ENCODE data around the gene SERPINA5.
"Not testable (repeated sequence)": the region's sequence is repeated elsewhere in the genome, so short reads cannot be mapped to it uniquely, and the experiment has no call there.

SERPINA5 gene

DNA sequence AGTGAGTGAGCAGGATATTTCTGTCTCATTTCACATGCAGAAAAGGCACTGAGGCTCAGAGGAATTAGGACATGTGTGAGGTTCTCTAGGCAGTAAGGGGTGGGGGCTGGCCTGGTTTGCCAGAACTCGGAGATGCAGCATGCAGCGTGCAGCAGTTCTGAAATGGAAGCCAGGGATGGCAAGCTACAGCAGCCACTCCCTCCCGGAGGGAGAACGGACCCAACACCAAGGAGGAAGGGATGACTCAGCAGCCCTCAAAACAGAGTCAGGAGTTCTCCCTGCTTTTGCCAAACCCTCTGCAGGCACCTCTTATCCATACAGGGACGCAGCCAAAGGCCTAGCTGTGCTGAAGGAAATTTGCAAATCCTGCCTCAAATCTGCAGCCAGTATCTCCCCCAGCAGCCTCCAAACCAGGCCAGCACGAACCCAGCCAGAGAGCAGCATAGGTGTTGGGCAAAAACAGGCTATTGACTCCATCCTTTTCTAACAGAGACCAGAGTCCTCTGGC is 20.7 kb downstream of the SERPINA5 start:
- DNase-seq = no peak

DNA sequence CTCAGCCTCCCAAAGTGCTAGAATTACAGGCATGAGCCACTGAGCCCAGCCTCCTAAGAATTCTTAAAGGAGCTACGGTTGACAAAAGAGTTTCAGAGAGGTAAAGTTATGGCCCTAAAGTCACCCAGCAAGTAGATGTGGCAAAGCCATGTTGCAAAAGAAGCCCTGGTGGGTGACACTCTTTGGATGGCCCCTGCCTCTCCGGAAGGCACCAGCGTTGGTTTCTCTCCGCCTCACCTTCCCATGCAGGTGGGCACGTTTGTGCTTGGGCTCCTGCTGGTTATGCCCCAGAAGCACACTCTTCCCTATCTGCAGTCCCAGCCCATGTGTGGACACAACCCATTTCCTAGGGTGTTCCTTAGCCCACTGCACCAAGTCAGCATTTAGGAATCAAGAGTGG is 21.5 kb downstream of the SERPINA5 start:
- no peak for DNase-seq

DNA sequence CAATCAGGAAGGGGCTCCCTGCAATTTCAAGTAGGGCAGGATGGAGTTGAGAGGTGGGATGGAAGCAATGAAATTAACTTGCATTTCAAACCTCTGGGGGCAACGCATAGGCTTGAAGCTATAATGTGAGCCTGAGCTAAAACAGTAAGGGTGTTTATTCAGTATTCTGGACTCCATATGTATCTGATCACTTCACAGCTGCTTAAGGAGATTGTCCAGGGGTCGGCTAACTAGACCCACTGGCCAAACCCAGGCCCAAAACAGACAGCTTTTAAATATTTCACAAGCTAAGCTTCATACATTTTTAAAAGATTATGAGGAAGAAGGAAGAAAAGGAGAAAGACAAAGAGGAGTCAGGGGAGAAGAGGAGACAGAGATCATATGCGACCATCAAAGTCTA is 24.1 kb downstream of the SERPINA5 start:
- DNase-seq = no peak

DNA sequence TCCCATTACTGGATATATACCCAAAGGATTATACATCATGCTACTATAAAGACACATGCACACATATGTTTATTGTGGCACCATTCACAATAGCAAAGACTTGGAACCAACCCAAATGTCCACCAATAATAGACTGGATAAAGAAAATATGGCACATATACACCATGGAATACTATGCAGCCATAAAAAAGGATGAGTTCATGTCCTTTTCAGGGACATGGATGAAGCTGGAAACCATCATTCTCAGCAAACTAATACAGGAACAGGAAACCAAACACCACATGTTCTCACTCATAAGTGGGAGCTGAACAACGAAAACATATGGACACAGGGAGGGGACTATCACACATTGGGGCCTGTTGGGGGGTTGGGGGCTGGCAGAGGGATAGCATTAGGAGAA is 27.7 kb downstream of the SERPINA5 start:
- not testable (repeated sequence) for DNase-seq

DNA sequence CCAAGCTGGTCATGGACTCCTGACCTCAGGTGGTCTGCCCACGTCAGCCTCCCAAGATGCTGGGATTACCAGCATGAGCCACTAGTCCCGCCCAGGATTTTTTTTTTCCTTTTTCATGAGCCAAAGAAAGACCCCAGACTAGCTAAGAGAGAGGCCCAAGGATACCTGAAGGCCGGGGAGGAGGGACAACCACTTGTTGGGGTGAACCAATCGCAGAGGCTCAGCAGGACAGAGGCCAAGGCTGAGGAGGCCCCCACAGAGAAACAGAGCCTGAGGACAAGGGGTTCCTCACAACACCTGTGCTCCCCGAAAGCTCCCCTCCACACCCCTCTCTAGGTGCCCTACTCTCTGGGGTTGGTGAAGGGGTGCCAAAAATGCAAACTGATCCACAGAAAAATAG is 30.0 kb downstream of the SERPINA5 start:
- DNase-seq = no peak

DNA sequence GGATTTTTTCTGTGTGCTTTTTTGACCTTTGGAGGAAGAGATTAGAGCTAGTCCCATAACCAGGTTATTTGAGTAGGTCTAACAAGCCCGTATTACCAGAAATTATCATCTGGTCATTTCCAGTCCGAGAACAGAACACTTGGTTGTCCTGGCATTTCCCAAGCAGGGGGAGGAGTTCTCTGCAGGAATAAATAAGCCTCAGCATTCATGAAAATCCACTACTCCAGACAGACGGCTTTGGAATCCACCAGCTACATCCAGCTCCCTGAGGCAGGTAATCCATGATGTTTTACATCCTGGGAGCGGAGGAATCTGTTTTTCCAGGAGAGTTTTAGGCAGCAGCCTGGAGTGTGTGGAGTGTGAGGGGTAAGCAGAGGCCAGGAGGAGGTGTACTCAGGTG is 30.9 kb downstream of the SERPINA5 start, which contains the start of gene SERPINA3:
SERPINA3 (plus strand) TSS at position 218 of the 400 bp plus-strand sequence. CDS start 2,051 bp downstream, outside the sequence.
- no peak for DNase-seq

DNA sequence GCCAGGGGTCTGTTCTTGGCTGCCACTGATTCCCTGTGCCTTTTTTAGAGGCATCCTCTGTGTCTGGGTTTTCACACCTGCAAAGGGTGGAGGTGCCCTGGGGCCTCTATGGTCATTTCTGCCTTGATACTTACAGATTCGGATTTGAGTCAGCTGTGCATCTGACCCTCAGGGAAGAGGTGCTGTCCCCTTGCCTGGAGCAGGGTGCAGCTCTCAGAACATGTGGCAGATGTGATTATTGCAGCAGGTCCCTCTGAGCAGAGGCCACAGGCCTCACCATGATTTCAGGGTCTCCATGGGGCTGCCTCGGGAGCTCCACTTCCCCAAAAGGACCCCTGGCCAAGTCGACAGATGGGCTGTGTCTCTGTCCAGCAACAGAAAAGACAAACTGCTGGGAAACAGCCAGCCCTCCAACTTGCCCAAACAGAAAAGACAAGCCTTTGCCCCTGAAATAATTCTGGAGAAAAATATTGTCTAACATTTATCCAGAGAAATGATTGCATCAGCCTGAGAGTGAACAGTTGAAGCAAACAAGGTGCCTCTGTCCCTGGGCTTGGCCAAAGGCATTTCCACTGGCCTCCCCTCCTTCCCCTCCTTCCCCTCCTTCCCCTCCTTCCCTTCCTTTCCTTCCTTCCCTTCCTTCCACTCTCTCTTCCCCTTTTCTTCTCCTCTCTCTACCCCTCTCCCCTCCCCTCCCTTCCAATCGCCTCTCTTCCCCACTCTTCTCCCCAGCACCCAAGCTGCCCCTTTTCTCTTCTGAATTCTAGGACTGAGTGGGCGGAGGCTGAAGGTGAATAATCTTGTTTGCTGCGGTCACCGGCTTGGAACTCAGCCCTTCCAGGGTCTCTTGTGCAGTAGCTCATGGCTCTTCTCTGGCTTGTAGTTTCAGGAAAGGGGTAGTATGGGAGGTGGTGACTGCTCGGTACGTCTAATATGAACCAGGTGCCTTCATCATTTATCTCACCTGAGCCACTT is 31.6 kb downstream of the SERPINA5 start:
- DNase-seq = no peak

DNA sequence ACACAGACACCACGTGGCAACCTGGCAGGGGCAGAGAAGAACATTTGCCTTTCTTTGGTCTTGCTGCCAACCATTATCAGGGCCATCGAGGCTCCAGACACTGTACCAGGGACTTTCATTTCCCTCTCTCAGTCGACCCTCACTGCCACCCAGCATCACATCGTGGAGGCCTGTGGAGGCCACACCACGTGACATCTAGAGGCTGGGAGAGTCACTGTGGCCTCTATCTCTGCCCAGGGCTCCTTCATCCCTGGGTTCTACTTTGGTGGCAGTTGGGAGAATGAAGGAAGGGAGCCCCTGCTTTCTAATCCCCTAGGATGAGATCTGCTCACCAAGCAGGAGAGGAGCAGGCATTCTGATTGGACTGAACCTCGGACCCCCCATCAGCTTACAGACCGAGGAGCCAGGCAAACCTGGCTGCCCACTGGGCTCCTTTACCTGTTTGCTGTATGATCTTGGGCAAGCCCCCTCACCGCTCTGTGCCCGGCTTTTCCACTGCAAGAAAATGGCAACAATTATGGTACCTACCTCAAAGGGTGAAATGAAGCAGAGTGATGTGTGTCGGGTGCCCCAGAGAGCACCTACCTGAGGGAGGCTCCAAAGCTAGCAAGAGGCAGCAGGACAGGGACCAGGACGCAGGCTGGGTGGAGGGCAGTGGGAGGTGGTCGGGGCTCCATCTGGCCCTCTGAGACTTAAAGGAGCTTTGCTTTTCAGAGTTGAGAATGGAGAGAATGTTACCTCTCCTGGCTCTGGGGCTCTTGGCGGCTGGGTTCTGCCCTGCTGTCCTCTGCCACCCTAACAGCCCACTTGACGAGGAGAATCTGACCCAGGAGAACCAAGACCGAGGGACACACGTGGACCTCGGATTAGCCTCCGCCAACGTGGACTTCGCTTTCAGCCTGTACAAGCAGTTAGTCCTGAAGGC is 32.8 kb downstream of the SERPINA5 start:
- no peak for DNase-seq

DNA sequence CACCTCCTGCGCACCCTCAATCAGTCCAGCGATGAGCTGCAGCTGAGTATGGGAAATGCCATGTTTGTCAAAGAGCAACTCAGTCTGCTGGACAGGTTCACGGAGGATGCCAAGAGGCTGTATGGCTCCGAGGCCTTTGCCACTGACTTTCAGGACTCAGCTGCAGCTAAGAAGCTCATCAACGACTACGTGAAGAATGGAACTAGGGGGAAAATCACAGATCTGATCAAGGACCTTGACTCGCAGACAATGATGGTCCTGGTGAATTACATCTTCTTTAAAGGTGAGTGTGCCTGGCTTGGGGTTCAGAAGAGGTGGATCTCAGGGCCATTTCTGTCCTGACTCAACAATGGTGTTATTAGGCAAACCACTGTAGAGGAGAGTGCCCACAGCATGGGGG is 33.6 kb downstream of the SERPINA5 start:
- DNase-seq = no peak

DNA sequence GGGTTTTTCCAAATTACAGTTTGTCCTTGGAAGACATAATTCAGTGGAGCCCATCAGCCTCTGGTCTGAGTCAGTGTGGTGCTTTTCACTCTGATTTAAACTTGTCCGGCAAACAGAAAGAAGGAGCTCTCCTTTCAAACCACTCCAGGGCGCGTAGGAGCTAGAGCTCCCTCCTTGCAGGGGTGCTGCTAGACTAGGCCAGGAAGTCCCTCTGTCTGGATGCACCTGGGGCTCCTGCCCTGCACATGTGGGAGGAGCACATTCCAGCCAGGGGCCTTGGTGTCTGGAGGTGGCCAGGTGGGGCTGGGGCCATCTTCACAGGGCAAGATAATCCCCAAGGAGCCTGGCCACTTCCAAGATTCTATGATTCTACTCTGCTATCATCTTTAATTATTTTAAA is 34.0 kb downstream of the SERPINA5 start:
- DNase-seq = no peak

DNA sequence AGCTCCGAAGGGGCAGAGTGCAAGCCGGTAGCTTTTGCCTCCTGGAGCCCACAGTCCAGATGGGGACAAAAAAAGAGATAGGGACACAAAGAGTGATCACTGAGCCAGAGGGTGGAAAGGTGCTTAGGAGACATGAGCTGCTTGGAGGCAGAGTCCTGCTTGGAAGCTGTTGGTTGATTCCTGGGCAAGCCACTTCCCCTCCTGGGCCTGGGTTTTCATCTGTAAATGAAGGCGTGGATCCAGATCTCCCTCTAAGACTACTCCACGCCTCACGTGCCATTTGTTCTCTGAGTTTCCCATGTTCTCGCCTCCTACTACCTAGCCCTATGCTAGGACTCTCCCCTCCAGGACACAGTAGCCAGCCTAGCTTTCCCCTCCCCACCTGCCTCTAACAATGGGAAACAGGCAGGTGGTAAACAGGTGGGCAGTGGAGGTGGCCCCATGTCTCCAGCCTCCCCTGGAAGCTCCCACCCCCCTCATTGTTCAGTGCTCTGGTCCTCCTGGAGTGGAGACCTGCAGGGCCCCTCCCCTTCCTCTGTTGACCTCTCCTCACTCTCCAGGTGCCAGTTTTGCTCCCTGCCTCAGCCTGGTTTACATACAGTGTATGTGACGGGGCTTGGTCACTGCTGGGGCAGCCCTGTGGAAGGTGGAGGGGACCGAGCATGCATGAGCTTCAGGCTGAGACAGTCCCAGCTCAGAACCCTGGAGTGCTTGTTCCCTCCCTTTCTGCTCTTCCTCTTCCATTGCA is 34.8 kb downstream of the SERPINA5 start:
- DNase-seq = no peak

DNA sequence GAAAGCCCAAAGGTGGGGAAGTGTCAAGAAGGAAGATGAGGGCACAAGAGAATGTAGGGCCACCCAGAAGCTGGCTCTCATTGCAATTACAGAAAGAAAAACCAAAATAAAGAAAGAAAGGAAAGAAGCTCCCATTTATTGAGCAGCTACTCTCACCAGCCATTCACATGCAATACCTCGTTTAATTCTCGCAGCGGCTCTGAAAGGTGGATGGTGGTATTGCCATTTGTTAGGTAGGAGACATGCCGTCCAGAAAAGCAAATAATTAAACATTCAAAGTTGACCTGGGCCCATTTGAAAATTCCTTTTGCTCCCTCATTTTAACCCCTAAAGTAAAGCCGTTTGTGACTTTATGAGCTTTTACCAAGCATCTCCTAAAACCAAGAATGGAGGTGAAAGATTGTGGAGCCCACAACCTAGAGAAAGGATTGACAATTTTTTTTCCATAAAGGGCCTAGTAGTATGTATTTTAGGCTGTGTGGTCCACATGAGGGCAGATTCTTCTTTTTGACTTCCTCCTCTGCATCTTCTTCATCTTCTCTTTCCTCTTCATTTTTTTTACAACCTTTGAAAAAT is 36.2 kb downstream of the SERPINA5 start:
- DNase-seq = no peak

DNA sequence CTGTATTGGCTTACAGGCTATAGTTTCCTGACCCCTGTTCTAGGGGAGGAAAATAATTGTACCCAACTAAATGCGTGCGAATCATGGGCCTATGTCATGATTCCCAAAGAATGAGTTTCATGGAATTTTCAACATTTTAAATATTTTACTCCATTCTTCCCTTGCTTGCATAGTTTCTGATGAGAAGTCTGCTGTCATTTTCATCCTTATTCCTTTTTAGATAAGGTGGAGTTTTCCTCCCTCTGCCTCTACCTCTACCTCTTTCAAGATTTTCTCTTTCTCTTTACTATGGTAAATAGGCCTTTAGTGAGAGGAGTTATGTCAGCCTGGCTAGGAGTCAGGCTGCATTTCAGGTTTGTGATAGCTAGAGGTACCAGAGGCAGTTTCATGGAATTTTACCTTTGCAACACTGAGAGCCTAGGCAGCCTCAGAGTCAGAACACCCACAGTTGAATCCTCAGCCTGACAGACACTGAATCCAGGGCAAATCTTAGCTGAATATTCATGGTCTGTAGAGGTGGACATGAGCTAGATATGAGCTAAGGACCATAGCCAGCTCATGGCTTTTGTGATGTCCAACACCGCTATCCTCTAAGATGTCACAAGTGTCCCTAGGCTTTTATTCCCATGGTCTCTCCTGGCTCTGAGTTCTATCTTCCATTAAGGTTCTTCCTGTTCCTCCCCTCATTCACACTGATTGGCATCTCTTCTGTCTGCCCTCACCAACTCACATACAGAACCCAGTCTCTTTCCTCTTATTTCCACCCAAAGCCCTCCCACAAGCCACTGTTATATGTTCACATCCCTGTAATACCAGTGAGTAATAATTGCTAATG is 37.0 kb downstream of the SERPINA5 start:
- DNase-seq = no peak

DNA sequence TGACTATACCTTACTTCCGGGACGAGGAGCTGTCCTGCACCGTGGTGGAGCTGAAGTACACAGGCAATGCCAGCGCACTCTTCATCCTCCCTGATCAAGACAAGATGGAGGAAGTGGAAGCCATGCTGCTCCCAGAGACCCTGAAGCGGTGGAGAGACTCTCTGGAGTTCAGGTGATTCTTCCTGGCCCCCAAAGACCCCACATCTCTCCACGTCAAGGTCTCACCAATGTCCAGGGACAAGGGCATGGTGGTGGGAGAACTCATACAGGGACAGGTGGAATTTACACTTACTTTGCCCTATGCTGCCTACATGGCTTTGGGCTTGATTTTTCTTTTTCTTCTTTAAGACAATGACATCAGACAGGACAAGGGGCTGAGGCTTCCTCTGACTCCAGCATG is 38.1 kb downstream of the SERPINA5 start:
- DNase-seq = no peak

DNA sequence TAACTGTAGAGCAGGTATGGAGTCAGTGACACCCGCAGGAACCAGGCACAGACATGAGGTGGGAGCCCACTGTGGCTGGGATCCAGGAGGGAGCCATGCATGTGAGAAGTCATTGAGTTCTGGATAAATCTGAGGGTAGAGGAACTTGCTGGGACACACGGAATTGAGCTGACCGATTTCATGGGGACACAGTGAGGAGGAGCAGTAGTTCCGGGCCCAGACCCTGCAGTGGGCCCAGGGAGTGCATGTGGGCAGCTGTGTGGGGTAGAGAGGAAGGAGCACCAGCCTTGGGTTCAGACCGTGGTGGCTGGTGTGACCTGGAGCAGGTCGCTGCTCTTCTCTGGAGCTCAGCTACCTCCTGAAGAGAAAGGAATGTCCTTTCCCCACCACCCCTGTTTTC is 39.4 kb downstream of the SERPINA5 start:
- no peak for DNase-seq

DNA sequence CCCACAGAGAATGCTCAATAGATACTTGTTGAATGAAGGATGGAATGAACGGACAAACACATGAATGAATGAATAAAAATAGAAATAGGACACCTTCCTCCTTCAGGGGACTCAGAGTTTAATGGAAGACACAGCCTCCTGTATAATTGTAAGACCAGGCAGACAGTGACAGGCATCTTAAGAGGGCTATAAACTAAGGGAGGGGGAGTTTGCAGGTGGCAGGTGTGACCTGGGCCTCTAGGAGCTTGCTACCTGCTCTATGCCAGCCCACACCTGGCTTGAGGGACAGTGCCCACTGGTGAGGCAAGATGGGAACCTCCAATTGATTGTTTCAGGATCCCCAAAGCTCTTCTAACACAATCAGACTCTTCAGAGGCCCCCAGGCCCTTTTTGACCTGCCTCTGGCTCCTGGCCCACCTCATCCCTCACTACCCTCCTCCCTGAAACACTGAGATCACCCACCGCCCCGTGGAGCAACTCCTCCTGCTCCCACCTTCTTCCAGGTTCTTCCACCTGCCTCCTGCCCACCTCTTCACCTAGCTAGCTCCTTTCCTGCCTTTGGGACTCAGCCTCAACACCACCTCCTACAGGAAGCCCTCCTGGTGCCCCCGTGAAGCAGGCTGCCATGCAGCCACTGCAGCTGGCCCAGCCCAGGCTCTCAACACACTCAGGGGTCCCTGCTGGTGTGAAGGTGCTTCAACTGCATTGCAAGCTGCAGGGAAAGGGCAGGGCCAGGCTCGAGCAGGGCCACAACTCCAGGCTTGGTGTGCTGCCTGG is 40.3 kb downstream of the SERPINA5 start:
- no peak for DNase-seq

DNA sequence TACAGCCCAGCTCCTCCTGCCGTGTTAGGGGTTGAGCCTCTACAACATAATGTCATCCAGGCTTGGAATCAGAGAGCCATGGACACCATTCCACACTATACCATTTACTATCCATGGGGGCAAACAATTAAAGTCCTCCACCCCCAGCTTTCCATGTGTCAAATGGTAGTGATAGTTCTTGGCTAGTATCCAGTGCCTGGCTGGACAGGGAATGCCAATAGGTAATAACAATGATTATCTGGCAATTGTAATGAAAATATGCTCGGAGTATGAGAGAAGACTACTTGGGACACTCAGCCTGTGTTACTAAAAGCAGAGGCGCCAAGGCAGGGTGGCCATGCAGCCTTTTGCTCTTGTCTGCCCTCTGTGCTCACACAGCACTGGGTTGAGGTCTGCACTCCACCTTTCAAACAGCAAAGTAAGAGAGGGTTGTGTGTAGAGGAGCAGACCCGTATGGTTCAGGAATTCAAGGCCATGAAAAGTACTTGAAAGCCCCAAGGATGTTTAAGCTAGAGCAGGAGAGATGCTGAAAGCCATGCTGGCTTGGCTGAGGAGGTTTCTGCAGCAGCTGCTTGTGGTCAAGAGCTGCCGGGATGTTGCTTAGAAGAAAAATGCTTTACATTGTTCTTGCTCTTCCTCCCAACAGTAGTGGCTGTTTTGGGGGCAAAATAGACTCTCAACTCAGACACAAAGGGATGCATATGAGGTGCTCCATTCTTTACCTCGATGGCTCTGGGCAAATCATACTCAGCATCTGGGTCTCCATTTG is 41.6 kb downstream of the SERPINA5 start:
- DNase-seq = no peak

DNA sequence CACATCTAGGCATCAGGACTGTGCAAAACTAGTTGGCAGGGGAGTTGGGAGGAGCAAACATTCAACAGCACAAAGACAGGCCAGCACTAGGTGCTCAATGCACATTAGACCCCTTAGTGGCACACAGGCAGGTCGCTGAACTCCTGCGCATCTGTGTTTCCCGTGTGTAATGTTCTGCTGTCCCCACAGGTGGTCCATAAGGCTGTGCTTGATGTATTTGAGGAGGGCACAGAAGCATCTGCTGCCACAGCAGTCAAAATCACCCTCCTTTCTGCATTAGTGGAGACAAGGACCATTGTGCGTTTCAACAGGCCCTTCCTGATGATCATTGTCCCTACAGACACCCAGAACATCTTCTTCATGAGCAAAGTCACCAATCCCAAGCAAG is 42.2 kb downstream of the SERPINA5 start:
- no peak for DNase-seq

DNA sequence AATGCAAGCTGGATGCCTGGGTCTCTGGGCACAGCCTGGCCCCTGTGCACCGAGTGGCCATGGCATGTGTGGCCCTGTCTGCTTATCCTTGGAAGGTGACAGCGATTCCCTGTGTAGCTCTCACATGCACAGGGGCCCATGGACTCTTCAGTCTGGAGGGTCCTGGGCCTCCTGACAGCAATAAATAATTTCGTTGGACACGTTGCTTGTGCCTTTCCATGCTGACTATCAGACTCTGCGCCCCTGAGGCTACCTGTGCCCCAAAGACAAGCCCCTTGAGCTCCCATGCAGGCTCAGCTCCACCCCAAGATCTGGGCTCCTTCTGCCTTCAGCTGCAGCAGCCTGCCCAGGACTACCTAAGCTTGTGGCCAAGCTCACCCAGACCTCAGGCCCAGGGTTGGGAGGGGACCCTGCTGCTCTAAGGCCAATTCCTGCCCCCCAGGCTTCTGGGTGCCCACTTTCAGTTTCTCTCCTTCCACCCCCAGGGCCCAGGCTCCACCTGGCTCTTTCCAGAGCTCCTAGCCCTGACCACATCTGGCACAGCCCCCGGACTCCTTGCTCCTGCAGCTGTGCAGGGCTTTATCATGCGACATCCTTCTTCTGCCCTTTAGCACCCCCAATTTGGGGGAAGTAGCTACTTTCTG is 42.8 kb downstream of the SERPINA5 start:
- no peak for DNase-seq

All from CD4-positive, alpha-beta T cell treated with Interleukin-17A for 4 hours (primary cell).